Measurements from ENCODE around the gene GSC2. TPM values are rescaled to one million over a fixed set of nuclear protein-coding genes. Genes with fewer than 3 reads are reported as not detected.

GSC2 gene
- total RNA-seq, 1 donor from 2014 or later, result not detected

DNA sequence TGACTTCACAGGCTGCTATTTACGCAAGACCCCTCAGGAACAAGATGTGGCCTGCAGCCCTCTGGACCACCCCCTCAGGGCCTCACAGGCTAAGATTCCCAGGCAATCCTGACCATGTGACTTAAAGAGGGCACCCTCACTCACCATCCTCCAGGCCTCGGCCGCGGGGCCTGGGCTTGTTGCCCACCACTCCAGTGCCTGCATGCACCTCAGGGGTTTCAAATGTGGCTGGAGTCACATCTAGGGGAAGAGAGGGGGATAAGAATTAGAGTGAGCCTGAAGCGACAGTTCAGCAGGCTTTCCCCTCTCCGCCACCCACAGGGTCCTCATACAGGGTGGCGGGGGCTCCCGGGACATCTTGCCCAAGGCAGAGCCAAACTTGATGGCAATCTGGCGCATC lies 7.7 kb downstream of the GSC2 start:
- H3K4me1 ChIP-seq, result peaks cover 23% of the 10 kb centered on the region
- DNase-seq, result no peak
- peaks cover 5% of the 10 kb centered on the region for H3K27me3 ChIP-seq (ENCODE audit: low read depth)
- no peaks in the 10 kb centered on the region for H3K9me3 ChIP-seq (replicated peaks)
- no peak overlapping the region for H3K4me3 ChIP-seq
- intact Hi-C loops (cut with micrococcal nuclease), result no loop called here
- no peak for TF ChIP-seq CTCF (IDR thresholded peaks at IDR 0.05; ENCODE audit: borderline replicate concordance)
- no peak overlapping the region for H3K27ac ChIP-seq (replicated peaks)
- peaks cover 54% of the 10 kb centered on the region for H3K36me3 ChIP-seq

DNA sequence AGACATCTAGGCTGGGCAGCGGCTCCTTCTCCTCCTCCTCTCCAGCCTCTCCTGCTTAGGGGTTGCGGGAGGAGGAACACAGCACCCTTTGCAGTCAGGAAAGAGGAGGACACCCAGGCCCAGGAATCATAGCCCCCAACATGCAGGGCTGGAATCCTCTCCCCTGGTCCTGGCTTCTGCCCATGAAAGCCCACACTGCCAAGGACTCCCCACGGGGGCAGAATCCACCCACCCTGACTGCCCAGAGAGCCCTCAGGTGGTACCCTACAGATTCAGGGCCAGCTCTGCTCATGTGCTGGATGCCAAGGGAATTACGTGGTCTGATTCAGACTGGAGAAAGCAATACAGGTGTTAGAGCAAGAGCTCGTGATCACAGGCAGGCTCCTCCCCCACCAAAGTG lies 10.1 kb downstream of the GSC2 start:
- Histone ChIP-seq H3K4me1 (peaks cover 23% of the 10 kb centered on the region), H3K27ac (replicated peaks) (no peak overlapping the region), H3K4me3 (no peak overlapping the region), H3K27me3 (ENCODE audit: low read depth) (no peaks in the 10 kb centered on the region), H3K9me3 (replicated peaks) (no peaks in the 10 kb centered on the region), H3K36me3 (peaks cover 77% of the 10 kb centered on the region)
- intact Hi-C loops (cut with micrococcal nuclease), result no loop called here
- DNase-seq, result no peak
- no peak for TF ChIP-seq CTCF (IDR thresholded peaks at IDR 0.05; ENCODE audit: borderline replicate concordance)

DNA sequence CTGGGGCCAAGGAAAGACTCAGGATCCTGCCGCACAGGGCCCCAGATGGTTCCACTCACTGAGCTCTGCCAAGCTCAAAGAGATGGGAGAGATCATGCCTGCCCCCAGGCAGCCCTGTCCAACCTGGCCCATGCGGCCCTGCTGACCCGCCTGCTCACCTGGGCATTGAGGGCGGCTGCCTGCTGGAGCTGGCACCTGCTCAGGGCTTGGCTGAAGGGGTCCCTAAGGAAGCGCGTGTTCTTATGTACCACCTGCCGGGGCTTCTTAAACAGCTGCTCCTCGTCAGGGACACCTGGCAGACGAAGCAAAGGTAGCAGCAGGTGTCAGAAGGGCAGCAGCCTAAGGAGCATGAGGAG lies 11.1 kb downstream of the GSC2 start:
- no peak overlapping the region for H3K27ac ChIP-seq (replicated peaks)
- H3K4me1 ChIP-seq, result peaks cover 18% of the 10 kb centered on the region
- intact Hi-C loops (cut with micrococcal nuclease), result no loop called here
- H3K27me3 ChIP-seq (ENCODE audit: low read depth), result no peaks in the 10 kb centered on the region
- DNase-seq, result no peak
- peaks cover 87% of the 10 kb centered on the region for H3K36me3 ChIP-seq
- H3K9me3 ChIP-seq (replicated peaks), result no peaks in the 10 kb centered on the region
- TF ChIP-seq CTCF (IDR thresholded peaks at IDR 0.05; ENCODE audit: borderline replicate concordance), result no peak
- H3K4me3 ChIP-seq, result no peak overlapping the region

DNA sequence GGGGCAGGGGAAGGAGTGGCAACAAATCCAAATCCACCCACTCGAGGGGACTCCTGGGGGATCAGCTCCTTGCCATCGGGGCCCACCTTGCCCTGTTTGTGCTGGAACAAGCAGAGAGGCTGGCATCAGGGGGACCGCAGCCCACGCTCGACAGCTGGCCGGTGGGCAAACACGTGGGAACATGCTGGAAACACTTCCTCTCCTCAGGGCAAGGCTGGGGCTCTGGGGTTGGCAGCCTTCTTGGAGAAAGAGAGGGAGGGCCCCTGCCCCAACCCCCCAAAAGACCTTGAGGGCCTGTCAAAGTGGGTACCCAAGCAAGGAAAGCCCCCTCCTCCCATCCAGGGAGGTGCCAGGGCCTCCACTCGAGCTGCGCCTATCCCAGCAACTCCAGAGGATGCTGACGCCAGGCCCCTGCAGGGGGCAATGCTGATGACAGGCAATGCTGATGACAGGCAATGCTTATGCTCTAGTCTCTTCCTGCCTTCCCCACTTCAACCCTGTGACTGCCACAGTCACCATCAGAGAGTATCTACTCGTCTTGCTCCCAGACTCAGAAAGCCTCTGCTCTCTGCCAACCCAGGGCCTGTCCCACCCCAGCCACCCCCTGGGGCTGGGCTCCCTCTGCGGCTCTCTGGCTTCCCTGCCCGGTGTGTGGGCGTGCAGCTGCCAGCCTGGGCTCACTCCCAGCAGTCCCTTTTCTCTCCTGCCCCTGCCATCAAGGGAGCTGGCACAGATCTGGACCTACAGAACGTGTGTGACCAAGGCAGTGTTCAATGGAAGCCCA lies 11.7 kb downstream of the GSC2 start:
- no peak for DNase-seq
- H3K4me1 ChIP-seq, result peaks cover 13% of the 10 kb centered on the region
- H3K4me3 ChIP-seq, result no peak overlapping the region
- H3K27me3 ChIP-seq (ENCODE audit: low read depth), result no peaks in the 10 kb centered on the region
- H3K27ac ChIP-seq (replicated peaks), result no peak overlapping the region
- peaks cover 93% of the 10 kb centered on the region for H3K36me3 ChIP-seq
- TF ChIP-seq CTCF (IDR thresholded peaks at IDR 0.05; ENCODE audit: borderline replicate concordance), result no peak
- intact Hi-C loops (cut with micrococcal nuclease), result no loop called here
- no peaks in the 10 kb centered on the region for H3K9me3 ChIP-seq (replicated peaks)

DNA sequence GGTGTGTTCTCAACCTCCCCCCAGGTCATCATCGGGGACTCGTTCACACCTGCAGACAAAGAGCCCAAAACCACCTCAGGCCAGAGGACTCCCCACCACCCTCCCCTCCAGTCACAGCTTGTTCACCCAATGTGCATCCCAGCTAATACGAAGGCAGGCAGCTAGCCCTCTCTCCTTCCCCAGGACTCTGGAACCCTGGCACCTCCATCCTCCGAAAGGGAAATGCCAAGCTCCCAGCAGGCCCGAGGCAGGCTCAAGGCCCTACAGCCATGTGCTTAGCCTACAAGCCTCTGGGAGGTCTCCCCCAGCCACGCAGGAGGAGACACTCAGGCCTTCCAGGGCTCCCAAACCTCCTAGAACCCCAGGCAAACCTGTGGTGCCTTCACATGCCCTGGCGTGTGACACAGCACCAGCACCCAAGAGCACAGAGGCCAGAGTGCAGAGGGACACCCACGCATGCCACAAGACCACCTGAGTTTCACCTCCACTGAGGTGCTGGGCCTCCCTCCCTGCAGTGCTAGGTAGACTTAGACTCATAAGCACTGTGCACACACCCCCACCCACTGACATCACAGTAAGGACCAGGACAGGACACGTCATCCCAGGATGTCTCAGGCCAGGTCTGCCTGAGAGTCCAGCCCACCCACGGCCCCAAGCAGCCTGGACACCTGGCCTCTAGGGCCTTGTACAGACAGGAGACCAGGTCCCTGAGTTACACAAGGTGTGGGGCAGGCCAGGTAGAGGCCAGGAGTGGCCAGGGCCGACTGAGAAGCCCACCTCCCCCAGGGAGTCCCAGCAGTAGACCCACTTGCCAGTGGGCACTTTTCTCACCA lies 12.5 kb downstream of the GSC2 start:
- TF ChIP-seq CTCF (IDR thresholded peaks at IDR 0.05; ENCODE audit: borderline replicate concordance), result no peak
- no peak for DNase-seq
- Histone ChIP-seq H3K4me1 (peaks cover 5% of the 10 kb centered on the region), H3K27me3 (ENCODE audit: low read depth) (no peaks in the 10 kb centered on the region), H3K27ac (replicated peaks) (no peak overlapping the region), H3K4me3 (no peak overlapping the region), H3K36me3 (peaks cover 95% of the 10 kb centered on the region), H3K9me3 (replicated peaks) (no peaks in the 10 kb centered on the region)
- intact Hi-C loops (cut with micrococcal nuclease), result no loop called here

All from left ventricle myocardium inferior (tissue), 1 donor.